Fibroblast of peridontal ligament (primary cell): Measurements from ENCODE around the gene CRIM1.

Experiments
- DNase-seq: peaks from one replicate; pipeline ENCODE4 v3.0.0-alpha.2; 2010; ENCODE audit errors: extremely low read depth

Gene CRIM1

DNA sequence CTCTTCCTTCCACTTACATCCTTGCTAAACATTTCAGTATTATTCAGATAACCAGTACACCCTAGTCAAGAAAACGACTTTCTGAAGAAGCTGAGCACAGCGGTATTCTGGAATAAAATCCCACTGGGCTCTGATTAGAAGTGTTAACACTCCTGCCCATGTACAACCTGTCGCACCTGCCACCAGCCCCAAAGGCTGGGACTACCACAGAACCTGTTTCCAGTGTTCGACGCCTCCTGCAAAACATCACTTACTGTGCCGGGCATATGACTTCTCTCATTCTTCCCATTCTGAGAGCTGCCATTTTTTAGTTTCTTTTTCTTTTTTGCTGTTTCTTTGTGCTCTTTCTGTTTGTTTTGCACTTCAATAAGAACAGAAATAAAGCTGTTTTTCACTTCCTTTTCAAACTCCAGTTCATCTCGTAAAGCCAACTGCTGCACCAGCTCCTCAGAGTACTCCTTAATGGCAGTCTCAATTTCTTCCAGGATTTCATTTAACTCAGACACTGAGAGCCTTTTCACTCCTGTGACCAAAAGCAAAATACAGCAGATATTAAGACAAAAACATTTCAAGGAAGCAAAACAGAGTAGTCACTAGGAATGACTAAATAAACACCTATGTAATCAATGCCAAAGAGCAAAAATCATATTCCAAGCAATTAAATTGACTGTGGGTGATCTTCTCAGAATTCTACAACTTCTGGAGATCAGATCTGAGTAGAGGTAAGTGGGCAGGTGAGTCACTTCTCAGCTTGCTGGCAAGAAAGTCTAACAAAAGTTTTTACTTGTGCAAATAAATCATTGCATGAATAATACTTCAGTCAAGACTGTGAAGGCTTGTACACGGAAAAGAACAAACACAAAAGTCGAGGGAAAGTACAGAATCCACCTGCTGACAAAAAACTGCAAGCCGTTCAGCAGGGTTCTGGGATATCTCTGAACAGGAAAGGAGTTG, 223.0 kb downstream of the CRIM1 start:
- no peak for DNase-seq

DNA sequence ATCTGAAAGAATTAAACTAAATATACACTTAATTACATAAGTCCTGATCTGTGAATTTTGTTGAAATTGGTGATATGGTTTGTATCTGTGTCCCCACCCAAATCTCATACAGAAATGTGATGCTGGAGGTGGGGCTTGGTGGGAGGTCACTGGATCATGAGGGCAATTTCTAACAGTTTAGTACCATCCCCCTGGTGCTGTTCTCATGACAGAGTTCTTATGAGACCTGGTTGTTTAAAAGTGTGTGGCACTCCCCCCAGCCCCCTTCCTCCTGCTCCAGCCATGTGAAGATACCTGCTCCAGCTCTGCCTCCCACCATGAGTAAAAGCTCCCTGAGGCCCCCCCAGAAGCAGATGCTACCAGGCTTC, 223.7 kb downstream of the CRIM1 start:
- DNase-seq: no peak

DNA sequence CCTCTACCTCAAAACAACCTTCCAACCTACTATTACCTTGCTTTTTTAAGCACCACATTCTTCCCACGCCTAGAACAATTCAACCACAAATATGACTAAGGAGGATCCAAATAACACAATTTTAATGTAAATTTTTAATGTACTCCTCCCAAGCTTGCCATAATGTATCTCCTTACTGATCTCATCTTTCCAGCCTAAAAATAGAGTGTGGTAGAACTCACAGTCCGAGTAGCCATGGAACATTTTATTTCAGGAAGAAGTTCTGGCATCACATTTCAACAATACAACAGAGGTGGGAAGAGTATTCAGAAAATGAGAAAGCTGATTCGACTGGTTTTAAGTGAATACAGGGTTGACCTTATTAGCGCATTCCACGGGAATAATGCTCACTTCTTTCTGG, 227.0 kb downstream of the CRIM1 start:
- no peak for DNase-seq

DNA sequence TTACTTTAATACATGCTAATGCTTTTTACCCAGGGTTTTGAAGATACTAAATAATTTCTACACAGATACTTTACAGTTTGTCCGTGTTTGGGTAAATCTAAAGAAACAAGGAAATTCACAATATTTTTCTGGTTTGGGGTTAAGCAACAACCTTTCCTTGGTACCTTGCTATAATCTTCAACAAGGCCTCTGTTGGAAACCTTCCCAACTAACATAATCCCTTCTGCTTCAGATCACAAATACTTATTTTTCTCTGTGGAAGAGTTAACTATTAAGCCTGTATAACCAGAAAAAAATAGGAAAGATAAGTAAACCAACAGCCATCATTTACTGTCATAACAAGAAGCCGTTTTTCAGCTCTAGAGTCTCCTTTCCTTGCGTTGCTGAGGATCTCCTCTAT, 227.4 kb downstream of the CRIM1 start:
- no peak for DNase-seq

DNA sequence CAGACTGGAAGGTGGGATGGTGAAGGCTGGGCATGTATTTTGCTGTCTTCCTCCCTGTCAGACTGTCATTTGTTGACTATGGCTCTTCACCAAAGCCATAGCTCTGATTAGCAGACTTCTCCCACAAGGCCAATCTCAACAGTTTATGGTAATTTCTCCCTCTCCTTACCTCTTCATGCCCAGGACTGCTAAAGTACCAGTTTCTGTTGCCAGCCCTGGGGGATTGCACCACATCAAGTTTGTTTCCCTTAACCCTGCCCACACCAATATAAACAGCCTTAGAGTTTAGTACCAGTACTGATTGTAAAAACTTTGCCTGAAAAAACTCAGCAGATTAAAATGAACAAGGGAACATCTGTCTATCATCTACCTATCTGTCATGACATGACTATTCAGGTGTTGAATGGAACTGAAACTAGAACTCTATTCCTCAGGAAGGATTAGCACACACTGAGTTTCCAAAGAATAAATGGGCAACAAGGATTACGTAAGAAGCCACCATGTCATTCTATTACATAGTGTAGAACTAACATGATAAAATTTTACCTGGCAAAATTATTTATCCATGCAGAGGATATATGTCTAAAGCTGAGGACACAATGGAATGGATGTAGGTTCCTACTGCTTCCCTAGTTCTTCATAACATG, 228.7 kb downstream of the CRIM1 start:
- DNase-seq: no peak

DNA sequence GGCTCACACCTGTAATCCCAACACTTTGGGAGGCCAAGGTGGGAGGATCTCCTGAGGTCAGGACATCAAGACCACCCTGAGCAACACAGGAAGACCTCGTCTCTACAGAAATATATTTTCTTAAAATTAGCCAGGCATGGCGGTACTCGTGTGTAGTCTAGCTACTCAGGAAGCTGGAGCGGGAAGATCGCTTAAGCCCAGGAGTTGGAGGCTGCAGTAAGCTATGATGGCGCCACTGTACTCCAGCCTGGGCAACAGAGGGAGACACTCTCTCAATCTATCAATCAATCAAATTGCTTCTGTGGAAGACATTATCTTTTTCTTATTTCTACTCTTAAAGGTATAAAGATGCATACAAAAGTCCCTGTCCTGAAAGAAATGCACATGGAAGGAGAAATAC, 231.1 kb downstream of the CRIM1 start:
- DNase-seq: no peak

DNA sequence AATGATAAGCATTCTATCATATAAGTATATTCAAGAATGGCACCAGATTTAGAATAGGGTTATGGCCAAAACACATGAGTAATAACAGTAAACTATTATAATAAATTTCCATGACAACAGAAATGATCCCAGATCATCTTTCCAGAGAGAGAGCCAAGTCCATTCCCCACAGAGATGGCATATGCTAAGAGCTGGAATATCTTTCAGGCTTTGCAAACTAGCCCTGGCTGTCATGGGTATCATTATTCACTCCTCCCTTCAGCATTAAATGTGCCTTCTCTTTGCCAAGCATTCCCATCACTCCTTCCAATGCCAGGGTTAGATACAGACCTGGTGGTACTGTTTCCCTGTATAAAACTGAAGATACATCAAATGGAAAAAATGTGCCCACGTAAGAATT, 231.5 kb downstream of the CRIM1 start:
- DNase-seq: peak; percentile 76

DNA sequence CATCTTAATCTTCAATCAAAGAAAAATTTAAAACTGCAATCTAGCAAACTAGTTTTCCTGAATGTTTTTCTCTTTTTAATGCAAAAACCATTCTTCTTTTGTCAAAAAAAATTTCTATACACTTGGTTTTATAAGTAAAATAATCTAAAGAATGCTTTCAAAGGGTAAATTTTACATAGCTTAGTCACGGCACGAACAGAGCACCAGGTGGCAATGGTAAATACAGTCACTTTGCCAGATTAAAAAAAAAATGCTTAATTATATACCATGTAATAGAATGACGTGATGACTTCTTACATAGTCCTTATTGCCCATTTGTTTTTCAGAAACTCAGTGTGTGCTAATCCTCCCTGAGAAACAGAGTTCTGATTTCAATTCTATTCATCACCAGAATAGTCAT, 232.0 kb downstream of the CRIM1 start:
- DNase-seq: no peak

DNA sequence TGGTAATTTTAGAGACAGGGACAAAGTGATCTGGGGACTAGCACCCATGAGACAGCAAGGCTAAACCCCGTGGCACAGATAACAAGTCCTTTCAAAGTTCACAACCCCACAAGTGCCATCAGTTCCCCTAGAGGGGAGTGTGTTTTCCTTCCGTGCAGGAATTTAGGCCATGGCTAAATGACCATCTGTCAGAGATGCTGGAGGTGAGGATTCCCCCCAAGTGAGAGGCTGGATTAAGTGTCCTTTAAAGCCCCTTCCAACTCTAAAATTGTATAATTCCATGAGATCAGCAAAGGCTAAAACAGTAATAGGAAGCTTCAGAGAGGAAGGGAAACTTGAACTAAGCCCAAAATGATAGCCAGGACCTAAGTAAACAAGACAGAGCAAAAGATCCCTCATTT, 233.7 kb downstream of the CRIM1 start:
- DNase-seq: no peak

DNA sequence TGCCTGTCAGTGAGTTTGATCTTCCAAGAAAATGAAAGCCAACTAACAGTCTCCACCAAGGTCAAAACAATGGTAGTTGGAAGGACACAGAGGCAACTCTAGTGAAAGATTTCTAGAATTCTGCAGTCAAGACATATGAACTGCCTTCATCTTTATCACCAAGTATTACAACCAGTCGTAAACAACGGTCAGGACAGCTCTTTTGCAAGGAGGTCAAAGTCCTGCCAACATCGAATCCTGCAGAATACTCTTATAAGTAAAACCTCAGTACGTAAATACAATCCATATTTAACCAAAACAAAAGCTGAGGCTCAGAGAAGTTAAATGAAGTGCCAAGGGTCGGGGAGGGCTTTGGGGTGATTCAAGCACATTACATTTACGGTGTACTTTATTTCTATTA, 239.3 kb downstream of the CRIM1 start:
- DNase-seq: no peak

DNA sequence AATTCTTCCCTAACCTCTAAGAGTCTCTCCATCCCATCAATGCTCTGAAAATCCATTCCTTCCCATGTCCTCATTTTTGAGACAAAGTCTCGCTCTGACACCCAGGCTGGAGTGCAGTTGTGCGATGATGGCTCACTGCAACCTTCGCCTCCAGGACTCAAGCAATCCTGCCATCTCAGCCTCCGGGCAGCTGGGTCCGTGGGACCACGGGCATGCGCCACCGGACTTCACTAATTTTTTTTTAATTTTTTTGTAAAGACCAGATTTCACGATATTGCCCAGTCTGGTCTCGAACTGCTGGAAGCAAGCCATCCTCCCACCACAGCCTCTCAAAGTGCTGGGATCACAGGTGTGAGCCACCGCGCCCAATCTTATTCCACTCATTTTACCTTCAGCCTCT, 240.8 kb downstream of the CRIM1 start:
- DNase-seq: no peak

DNA sequence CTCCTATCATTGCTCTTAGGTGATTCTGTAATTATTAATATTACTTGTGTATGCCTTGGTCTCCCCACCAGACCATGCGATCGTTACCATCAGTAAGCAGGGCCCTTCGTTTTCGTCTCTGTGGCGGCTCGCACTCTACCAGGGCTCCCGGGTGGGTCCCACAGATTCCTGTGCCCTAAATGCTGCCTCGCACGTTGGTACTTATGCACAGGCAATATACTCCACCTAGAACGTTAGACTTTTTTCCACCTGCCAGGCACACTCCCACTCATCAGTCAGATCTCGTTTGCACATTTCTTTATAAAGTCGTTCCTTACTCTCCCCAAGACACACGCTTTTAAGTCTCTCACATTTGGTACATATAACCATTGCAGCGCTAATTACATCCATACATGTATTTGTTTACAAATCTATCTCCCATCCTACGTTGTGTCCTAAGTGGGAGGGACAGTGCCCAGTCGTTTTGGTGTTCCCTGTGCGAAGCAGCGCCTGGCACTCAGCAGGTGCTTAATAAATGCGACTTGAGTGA, 241.5 kb downstream of the CRIM1 start:
- no peak for DNase-seq

DNA sequence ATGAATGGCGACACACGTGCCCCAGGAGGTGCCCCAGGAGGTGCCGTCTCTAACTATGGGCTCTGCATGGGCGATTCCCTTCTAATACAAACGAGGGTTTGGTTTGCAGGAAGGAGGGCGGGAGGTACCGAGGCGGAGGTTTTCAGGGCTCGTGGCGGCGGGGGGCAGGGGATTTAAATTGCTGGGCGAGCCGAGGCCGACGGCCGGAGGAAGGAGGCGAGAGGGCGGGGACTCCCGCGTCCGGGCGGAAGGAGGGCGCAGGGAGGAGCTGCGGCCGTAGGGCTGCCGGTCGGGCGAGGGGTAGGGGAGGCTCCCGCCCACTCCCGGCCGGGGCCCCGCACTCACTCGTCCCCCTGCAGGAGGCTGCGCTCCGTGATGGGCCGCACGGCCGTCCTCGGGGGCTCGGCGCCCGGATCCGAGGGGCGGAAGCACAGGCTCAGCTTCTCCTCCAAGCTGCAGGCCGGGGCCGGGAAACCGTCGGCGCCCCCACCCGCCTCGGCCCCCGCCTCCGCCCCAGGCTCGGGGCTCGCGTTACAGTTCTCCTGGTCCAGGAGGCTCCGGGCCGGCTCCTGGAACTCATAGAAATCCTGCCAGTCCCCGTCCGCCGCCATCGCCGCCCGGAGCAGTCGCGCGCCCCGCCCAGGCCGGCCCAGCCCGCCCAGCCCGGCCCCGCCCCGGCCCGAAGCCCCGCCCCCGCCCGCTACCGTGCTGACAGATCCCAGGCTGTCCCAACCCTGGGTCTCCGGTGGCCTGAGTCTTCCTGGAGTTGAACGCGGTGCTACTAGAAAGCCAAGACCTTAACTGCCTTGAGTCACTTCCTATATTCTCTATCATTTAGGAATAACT, 242.2 kb downstream of the CRIM1 start, which contains the start of gene FEZ2:
FEZ2 (minus strand) TSS at position 637 of the 846 bp plus-strand sequence; CDS start at position 611, 26 bp downstream.
- peak; percentile 55 for DNase-seq
